Effector memory CD4-positive, alpha-beta T cell (primary cell): Measurements from ENCODE around the gene CNTLN.
"Not testable (repeated sequence)": the region's sequence is repeated elsewhere in the genome, so short reads cannot be mapped to it uniquely, and the experiment has no call there.

Source experiments
- DNase-seq, 3 donors: peaks; one replicate each; pipeline ENCODE4 v3.0.0-alpha.2; 2020
- H3K27ac ChIP-seq: 2 replicates; pipeline ENCODE4 v1.7.0; 2013; ENCODE audit warnings: mild to moderate bottlenecking, low read length, moderate library complexity; ENCODE audit not compliant: insufficient read depth, poor library complexity, severe bottlenecking
- H3K27me3 ChIP-seq: replicated peaks from 2 replicates; pipeline ENCODE4 v1.7.0; 2013; ENCODE audit warnings: mild to moderate bottlenecking, low read length; ENCODE audit not compliant: insufficient read depth, control insufficient read depth, poor library complexity, severe bottlenecking
- H3K36me3 ChIP-seq: 2 replicates; pipeline ENCODE4 v1.7.0; 2013; ENCODE audit warnings: mild to moderate bottlenecking, low read length, moderate library complexity; ENCODE audit not compliant: control insufficient read depth, insufficient read depth
- H3K4me1 ChIP-seq: 2 replicates; pipeline ENCODE4 v1.7.0; 2013; ENCODE audit warnings: low read length, mild to moderate bottlenecking; ENCODE audit not compliant: control insufficient read depth, insufficient read depth, poor library complexity, severe bottlenecking
- H3K4me3 ChIP-seq: 2 replicates; pipeline ENCODE4 v1.7.0; 2013; ENCODE audit warnings: low read length, low read depth, mild to moderate bottlenecking; ENCODE audit not compliant: insufficient read depth, poor library complexity, severe bottlenecking
- H3K9me3 ChIP-seq: 2 replicates; pipeline ENCODE4 v1.7.0; 2013; ENCODE audit warnings: mild to moderate bottlenecking, low read length, moderate library complexity; ENCODE audit not compliant: control insufficient read depth

The CNTLN gene

GRCh38 chr9:17332115-17332514, 197.3 kb downstream of the CNTLN start:
- no peaks in the 10 kb centered on the region for H3K36me3 ChIP-seq
- no peak overlapping the region for H3K27ac ChIP-seq
- no peak for DNase-seq
- H3K4me1 ChIP-seq: no peaks in the 10 kb centered on the region
- no peaks in the 10 kb centered on the region for H3K27me3 ChIP-seq
- no peak overlapping the region for H3K4me3 ChIP-seq
- H3K9me3 ChIP-seq: no peaks in the 10 kb centered on the region

- H3K27me3 ChIP-seq: no peaks in the 10 kb centered on the region
- H3K9me3 ChIP-seq: no peaks in the 10 kb centered on the region
- DNase-seq: no peak
- H3K4me3 ChIP-seq: no peak overlapping the region
- no peak overlapping the region for H3K27ac ChIP-seq
- H3K4me1 ChIP-seq: no peaks in the 10 kb centered on the region
- H3K36me3 ChIP-seq: no peaks in the 10 kb centered on the region
Measured at GRCh38 chr9:17339156-17339555, 204.3 kb downstream of the CNTLN start.

- no peaks in the 10 kb centered on the region for H3K27me3 ChIP-seq
- no peak overlapping the region for H3K4me3 ChIP-seq
- H3K36me3 ChIP-seq: no peaks in the 10 kb centered on the region
- DNase-seq: no peak
- no peaks in the 10 kb centered on the region for H3K9me3 ChIP-seq
- no peaks in the 10 kb centered on the region for H3K4me1 ChIP-seq
- H3K27ac ChIP-seq: no peak overlapping the region
Measured at GRCh38 chr9:17342696-17343095, 207.9 kb downstream of the CNTLN start.

- Histone ChIP-seq H3K27ac (no peak overlapping the region), H3K27me3 (no peaks in the 10 kb centered on the region), H3K4me3 (no peak overlapping the region), H3K9me3 (no peaks in the 10 kb centered on the region), H3K4me1 (no peaks in the 10 kb centered on the region), H3K36me3 (no peaks in the 10 kb centered on the region)
- no peak for DNase-seq
Measured at GRCh38 chr9:17349831-17350230, 215.0 kb downstream of the CNTLN start.

- not testable (repeated sequence) for DNase-seq, H3K36me3 ChIP-seq, H3K27me3 ChIP-seq
Measured at GRCh38 chr9:17354006-17354405, 219.2 kb downstream of the CNTLN start.

GRCh38 chr9:17361378-17361777, 226.5 kb downstream of the CNTLN start:
- H3K27me3 ChIP-seq: no peaks in the 10 kb centered on the region
- no peak overlapping the region for H3K27ac ChIP-seq
- H3K9me3 ChIP-seq: no peaks in the 10 kb centered on the region
- no peak overlapping the region for H3K4me3 ChIP-seq
- DNase-seq: no peak
- no peaks in the 10 kb centered on the region for H3K36me3 ChIP-seq
- no peaks in the 10 kb centered on the region for H3K4me1 ChIP-seq

More at GRCh38 chr9:17354006-17354405, 219.2 kb downstream of the CNTLN start:
- not testable (repeated sequence) for H3K4me3 ChIP-seq, H3K9me3 ChIP-seq, H3K27ac ChIP-seq, H3K4me1 ChIP-seq

- no peak overlapping the region for H3K27ac ChIP-seq
- no peaks in the 10 kb centered on the region for H3K36me3 ChIP-seq
- no peak for DNase-seq
- H3K4me1 ChIP-seq: no peaks in the 10 kb centered on the region
- H3K27me3 ChIP-seq: no peaks in the 10 kb centered on the region
- H3K4me3 ChIP-seq: no peak overlapping the region
- H3K9me3 ChIP-seq: no peaks in the 10 kb centered on the region
Measured at GRCh38 chr9:17367035-17367434, 232.2 kb downstream of the CNTLN start.

GRCh38 chr9:17380126-17380861, 245.5 kb downstream of the CNTLN start:
- Histone ChIP-seq H3K9me3 (no peaks in the 10 kb centered on the region), H3K36me3 (no peaks in the 10 kb centered on the region), H3K4me3 (no peak overlapping the region), H3K27me3 (no peaks in the 10 kb centered on the region), H3K4me1 (no peaks in the 10 kb centered on the region), H3K27ac (no peak overlapping the region)
- DNase-seq: no peak

GRCh38 chr9:17387565-17387964, 252.7 kb downstream of the CNTLN start:
- no peak for DNase-seq
- no peak overlapping the region for H3K4me3 ChIP-seq
- H3K27me3 ChIP-seq: no peaks in the 10 kb centered on the region
- H3K36me3 ChIP-seq: no peaks in the 10 kb centered on the region
- no peaks in the 10 kb centered on the region for H3K4me1 ChIP-seq
- no peak overlapping the region for H3K27ac ChIP-seq
- H3K9me3 ChIP-seq: no peaks in the 10 kb centered on the region

GRCh38 chr9:17389026-17389425, 254.2 kb downstream of the CNTLN start:
- no peaks in the 10 kb centered on the region for H3K9me3 ChIP-seq
- H3K4me1 ChIP-seq: no peaks in the 10 kb centered on the region
- H3K4me3 ChIP-seq: no peak overlapping the region
- H3K36me3 ChIP-seq: no peaks in the 10 kb centered on the region
- DNase-seq: no peak
- H3K27ac ChIP-seq: no peak overlapping the region
- H3K27me3 ChIP-seq: no peaks in the 10 kb centered on the region
